Ishikawa (cell line): Measurements from ENCODE around the gene RIMBP3C.

Source experiments
- CEBPB ChIP-seq: IDR thresholded peaks from 2 replicates; pipeline ENCODE4 v1.6.1; 2012
- CREB1 ChIP-seq: IDR thresholded peaks from 2 replicates; pipeline ENCODE4 v1.6.1; 2012; ENCODE audit warnings: low read depth
- EGR1 ChIP-seq: IDR thresholded peaks from 2 replicates; pipeline ENCODE4 v1.6.1; 2012
- EP300 ChIP-seq: IDR thresholded peaks from 2 replicates; pipeline ENCODE4 v1.6.1; 2012; ENCODE audit warnings: borderline replicate concordance
- FOXM1 ChIP-seq: IDR thresholded peaks from 2 replicates; pipeline ENCODE4 v1.6.1; 2012; ENCODE audit warnings: low read depth, borderline replicate concordance
- MAX ChIP-seq: IDR thresholded peaks from 2 replicates; pipeline ENCODE4 v1.6.1; 2012
- RAD21 ChIP-seq: IDR thresholded peaks from 2 replicates; pipeline ENCODE4 v1.6.1; 2012; ENCODE audit warnings: low read depth
- REST ChIP-seq: IDR thresholded peaks from 2 replicates; pipeline ENCODE4 v1.6.1; 2012; ENCODE audit warnings: low read depth, mild to moderate bottlenecking
- TAF1 ChIP-seq: IDR thresholded peaks from 2 replicates; pipeline ENCODE4 v1.6.1; 2012; ENCODE audit warnings: low read depth, mild to moderate bottlenecking
- USF1 ChIP-seq: IDR thresholded peaks from 2 replicates; pipeline ENCODE4 v1.6.1; 2012
- YY1 ChIP-seq: IDR thresholded peaks from 2 replicates; pipeline ENCODE4 v1.6.1; 2012; ENCODE audit warnings: low read depth
- ZBTB7A ChIP-seq: IDR thresholded peaks from 2 replicates; pipeline ENCODE4 v1.6.1; 2012; ENCODE audit warnings: low read depth

GRCh38 chr22:21599053-21599893 lies 48.0 kb upstream of the RIMBP3C start:
- TF ChIP-seq REST (no peak), RAD21 (no peak), USF1 (no peak), MAX (no peak), CEBPB (no peak), CREB1 (no peak), YY1 (no peak), TAF1 (no peak), ZBTB7A (no peak), EP300 (no peak), EGR1 (no peak), FOXM1 (no peak)
